HL-60/S4 treated with phorbol 12-myristate 13-acetate at 8.2 ng/mL for 4 days and 3 days (cell line): ENCODE data around the gene C2orf74.
"Not testable (repeated sequence)": the region's sequence is repeated elsewhere in the genome, so short reads cannot be mapped to it uniquely, and the experiment has no call there.

ENCODE experiments used
- in situ Hi-C: fragments of 300-500 bp; cut with MboI; formaldehyde crosslinking; loops from 2 replicates; pipeline ENCODE4 v1.15.0; 2022; ENCODE audit warnings: low sequenced_read_pairs

Gene C2orf74

DNA sequence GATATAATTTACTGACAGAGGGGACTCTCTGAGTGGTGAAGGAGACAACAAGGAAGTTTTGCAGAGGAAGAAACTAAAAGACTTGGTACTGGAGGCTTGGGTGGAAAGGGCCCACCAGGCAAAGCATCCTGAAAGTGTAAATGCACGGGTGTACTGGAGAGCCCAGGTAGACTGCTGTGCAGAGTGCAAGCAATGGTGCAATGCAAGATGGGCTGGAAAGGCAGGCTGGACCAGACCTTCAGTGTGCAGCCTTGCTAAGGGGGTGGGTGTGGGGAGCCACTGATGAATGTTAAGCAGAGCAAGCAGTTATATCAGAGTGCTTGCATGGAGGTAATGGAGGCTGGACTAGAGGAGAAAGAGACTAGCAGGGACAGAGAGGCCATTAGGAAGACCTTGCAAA, 10.7 kb downstream of the C2orf74 start:
- in situ Hi-C loops: no loop called here

DNA sequence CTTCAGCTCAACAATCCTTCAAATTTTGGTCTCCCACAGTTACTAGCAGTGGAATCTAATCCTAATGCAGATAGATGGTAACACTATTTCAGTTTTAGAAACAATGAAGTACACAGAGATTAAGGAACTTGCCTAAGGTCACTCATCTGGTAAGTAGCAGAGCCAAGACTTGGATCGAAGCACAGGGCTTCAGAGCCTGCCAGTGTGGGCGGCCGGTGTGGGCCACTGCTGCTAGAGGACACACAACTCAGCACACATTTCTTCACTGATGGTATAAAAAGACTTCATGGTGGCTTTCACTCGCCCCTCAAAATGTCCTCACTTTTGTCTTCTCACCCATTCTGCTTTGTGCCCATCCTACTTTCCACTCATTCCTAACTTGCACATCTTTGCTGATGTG, 11.1 kb downstream of the C2orf74 start:
- in situ Hi-C loops: no loop called here

DNA sequence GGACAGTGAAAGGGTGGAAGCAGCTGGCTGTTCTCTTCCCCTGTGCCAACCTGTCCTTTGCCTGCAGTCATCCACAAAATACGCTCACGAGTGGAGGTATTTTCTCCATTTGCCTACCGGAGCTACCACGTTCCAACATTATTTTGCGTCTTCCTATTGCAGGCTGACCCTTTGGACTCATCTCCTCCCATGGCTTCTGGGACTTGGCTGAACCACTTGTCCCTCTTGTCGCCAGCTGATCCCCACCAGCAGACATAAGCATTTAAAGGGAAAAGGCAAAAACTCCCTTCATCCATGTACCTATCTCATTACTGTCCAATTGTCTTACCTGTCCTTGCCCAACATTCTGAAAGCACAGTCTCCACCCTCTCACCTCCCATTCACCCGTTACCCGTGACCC, 13.0 kb downstream of the C2orf74 start:
- in situ Hi-C loops: no loop called here

DNA sequence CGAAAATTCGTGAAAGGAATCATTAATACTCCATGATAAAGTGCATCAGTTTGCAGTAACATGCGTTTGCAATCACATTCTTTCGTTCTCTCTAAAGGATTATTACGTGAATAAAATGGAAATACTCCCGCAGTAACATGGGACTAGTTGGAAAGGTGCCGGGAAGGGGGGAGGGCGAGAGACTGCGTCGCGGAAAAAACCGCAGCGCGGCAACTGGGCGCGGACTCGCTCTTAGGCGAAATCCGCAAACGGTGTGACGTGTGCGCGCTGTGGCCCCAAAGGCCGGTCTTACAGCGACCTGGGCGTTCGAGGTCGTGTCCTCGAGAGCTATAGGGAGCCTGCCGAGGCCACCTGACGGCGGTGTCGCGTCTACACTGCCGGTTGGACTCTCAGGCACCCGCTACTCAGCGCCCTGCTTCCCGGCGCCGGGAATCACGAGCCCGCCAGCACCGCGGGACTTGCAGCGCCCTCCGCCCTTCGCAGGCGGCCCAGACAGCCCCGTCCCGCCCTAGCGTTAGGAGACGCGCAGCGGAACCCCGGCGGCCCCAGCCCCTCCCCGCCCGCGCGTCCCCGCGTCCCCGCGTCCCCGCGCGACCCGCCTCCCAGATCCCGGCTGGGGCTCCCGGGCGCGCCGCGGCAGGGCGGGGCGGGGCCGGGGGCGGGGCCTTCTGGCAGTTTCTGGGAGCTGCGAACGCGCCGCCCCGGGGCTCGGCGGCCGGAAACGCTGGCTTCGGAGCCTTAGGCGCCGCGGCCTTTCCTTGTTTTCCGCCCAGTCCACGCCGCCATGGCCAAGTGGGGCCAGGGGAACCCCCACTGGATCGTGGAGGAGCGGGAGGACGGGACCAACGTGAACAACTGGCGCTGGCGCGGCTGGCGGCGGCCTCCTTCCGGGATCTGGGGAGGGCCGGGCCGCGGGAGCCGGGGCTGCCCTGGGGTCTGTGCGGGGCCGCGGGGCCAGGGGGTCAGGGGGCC, 15.1 kb downstream of the C2orf74 start:
- in situ Hi-C loops: no loop called here

DNA sequence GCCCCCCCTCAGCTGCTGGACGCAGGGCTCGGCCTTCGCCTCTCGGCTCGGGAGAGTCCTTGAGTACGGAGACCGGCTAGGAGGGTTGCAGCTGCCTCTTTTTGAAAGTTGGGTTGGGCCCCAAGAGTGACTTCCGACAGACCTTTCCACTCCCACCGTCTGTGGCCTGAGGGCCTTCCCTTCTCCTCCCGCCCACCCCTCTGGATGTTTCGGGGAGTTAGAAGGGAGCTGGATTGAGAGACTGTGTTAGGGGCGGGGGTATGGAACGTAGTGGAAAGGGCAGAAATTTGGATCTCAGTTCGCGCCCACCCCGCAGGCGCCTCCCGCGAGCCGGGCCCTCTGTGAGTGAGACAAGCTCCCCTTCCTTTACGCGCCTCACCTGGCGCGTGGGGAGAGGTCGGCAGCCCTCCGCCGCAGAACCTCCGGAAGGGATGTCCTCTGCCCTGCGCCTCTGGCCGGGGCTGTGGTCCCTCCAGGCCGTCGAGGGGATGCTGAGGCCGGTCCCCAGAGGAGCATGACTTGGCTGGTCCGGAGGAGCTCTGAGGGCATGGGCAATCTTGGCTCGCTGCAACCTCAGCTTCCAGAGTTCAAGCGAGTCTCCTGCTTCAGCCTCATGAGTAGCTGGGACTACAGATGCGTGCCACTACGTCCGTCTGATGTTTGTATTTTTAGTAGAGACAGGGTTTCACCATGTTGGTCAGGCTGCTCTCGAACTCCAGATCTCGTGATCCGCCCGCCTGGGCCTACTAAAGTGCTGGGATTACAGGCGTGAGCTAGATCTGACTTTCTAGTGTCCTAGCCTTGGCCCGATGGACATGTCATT, 15.9 kb downstream of the C2orf74 start:
- in situ Hi-C loops: no loop called here

DNA sequence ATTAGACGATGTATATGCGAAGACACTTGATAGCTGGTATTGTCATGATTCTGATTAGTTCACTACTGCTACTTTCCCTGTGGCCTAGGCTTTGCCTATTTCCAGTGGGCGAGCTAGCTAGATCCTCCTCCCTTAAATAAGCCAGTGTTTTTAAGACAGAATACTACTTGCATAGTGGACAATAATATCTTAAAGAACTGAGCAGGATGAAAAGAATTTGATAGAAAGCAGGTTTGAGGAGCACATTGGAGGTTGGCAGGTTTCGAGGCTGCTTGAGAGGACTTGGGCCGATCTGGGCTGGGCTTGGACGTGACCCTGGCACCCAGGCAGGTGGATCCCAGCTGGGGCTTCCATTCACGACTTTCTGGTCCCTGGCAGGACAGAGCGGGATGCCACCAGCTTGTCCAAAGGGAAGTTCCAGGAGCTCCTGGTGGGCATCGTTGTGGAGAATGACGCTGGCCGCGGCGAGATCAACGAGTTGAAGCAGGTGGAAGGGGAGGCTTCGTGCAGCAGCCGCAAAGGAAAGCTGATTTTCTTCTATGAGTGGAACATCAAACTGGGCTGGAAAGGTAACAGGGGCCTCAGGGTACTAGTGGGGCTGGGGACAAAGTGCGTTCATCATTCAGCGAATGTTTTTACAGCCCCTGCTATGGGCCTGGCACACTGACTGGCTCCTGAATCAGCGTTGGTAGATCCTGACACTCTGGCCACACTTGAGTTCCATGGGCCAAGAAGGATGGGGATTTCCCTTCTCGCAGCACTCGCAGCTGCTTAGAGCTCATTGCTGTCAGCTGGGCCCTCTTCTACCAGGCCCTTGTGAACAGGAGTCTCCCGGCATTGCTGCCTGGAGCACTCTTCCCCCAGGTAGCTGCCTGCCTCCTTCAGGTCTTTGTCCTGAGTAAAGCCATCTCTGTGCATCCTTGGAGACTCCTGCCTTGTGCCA, 16.9 kb downstream of the C2orf74 start:
- in situ Hi-C loops: no loop called here

DNA sequence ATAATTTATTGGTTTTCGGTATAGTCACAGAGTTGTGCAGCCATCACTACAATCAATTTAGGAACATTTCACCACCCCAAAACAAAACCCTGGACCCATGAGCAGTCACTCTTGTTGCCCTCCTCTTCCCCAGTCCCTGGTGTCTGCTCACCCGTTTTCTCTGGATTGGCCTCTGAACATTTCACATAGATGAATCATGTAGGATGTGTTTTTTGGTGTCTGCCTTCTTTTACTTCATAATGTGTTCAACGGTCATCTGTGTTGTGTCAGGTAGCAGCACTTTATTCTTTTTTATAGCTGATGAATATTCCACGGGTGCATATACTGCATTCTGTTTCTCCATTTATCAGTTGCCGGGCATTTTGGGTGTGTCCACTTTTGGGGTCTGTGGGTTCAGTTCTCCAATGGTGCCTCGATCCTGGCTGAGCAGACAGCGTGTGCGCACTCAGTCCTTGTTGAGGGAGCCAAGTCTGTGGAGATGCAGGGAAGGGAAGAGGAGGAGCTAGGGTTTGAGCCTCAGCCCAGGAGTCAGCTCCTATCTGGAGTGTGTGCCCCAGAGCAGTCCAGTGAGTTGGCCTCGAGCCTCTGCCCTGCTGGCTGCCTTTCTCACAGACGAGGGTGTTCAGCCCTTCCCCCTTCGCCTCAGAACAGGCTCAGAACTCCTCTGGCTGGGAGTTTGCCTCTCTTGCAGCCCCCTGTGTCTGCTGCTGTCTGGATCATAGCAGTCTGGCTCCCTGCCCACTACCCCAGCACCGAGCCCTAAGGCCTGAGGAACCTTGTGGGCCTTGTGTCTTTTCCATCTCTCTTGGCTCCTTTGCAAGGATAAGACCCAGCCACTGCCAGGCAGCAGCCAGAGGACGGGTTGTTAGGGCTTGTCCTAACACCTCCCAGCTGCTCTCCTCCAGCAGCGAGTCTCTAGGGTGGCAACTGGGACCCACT, 18.0 kb downstream of the C2orf74 start:
- in situ Hi-C loops: no loop called here

DNA sequence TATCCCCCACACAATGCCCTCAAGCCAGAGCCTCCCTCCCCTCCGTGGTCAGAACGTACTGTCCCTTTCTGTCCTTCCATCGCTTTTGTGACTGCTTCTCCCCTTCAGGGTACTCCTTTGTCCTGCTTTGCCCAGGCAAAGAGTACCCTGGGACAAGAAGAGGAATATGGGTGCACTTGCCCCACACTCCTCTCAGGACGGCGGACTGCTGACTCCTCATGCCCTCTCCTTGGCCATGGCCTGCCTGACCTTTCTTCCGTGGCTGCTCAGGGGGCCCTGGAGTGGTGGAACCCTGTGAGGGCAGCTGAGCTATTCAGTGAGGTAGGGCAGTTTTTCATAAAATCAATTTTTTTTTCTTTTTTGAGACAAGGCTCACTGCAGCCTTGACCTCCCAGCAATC, 18.7 kb downstream of the C2orf74 start:
- in situ Hi-C loops: no loop called here

DNA sequence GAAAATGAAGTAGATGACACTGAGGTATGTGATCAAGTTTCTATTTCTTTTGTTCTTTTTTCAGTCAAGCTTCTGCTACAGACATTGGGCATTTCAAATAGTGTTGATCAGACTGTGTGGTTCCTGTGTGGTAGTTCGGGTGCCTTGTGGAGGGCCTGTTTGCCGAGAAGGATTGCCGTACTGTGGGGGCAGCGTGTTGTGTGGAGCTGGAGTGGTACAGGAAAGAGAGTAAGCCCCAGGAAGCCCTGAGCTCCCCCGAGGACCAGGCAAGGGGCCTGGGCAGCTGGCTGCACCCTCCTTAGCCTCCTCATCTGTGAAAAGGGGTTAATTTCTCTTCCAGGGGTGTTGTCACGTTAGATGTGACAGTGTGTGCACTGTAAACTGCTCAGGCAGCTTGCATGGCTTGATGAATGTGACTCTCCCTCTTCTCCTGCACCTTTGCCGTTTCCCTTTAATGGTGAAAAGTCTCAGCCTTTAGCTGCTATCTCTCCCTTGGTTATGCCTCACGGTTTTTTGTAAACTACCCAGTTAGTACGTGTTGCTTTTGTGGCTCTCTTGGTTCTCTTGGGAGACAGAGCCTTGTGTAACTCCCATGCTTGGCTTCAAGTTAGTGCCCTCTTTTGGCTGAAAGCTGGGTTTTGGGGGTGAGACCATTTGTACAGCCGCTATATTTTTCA, 19.5 kb downstream of the C2orf74 start:
- in situ Hi-C loops: no loop called here

DNA sequence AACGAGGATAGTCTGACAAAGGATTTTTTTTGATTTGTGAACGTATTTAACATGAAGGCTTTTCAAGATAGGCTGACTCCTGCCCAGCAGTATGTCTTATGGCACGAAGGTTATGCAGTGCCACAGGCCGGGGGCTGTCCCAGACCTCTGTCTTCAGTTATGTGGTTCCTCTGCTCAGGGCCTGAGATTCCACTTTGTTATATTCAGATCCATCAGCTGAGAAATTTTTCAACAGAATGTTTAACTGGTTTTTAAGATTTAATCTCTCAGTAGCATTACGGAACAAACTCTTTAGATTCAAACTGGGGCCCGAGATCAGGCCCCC, 20.0 kb downstream of the C2orf74 start:
- in situ Hi-C loops: no loop called here

DNA sequence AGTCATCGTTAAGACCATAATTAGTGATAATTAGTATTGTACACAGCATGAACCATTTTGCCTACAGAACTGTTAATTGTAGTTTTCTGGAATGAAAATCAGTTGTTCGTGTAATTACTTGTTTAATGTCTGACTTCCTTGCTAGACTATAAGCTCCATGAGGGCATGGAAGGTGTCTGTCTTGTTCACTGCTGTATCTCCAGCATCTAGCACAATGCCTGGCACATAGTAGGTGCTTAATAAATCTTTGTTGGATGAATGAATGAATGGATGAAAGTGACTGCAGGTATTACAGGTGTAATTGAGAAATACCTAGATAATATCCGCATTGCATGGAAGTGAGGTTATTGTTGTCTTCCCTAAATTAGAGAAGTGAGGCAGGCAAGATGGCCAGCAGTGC, 21.8 kb downstream of the C2orf74 start:
- in situ Hi-C loops: no loop called here

DNA sequence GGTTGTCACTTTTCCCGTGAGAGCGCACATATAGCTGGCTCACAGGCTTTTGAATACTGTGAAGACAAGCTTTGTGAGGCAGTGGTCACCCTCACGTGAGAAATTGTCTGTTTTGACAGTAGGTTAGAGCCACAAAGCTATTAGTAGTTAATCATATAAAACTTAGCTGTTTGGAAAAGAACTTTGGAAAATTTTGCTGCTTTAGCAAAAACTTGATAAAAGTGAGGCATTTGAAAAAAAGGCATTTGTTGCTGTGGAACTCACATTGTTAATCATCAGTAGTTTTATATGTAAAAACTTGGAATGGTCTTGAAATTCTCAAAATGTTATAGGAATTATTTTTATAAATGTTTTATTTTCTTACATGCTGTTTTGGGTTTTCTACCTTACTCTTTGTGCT, 22.3 kb downstream of the C2orf74 start:
- in situ Hi-C loops: no loop called here

DNA sequence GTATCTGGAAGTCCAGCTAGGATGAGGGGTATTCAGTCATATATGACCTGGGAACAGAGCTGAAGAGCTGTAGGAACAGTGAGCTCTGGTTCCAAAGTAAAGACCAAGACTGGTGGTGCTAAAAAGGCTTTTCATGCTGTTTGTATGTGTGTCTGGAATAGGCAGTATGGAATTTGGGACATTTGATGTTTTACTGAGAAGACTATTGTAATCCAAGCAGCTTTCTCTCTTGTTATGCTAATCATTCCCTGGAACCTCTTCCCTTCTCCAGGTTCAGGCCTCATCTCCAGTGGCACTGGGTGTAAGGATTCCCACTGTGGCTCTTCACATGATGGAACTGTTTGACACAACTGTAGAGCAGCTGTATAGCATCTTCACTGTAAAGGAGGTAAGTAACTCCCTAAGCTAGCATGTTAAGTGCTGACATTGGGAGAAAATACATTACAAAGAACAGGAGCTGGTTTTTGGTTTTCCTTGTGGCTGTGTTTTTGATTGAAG, 23.3 kb downstream of the C2orf74 start:
- in situ Hi-C loops: no loop called here

DNA sequence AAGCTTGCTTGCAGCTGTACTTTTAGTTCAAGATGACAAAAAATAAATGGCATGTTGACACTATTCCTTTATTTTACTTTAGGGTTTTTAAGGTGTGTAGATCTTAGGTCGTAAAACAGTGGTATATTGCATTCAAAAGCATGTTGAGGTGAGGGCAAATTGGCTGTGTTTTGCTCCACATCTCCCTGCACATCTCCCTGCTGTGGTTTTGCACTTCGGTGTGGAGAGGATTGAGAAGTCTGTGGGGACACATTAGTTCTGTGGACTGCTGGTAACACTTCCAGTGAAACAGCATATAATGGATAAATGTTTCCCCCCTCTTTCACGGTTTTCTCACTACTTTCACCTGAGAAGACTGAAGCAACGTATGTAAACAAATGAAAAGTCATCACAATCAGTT, 25.1 kb downstream of the C2orf74 start:
- in situ Hi-C loops: no loop called here

DNA sequence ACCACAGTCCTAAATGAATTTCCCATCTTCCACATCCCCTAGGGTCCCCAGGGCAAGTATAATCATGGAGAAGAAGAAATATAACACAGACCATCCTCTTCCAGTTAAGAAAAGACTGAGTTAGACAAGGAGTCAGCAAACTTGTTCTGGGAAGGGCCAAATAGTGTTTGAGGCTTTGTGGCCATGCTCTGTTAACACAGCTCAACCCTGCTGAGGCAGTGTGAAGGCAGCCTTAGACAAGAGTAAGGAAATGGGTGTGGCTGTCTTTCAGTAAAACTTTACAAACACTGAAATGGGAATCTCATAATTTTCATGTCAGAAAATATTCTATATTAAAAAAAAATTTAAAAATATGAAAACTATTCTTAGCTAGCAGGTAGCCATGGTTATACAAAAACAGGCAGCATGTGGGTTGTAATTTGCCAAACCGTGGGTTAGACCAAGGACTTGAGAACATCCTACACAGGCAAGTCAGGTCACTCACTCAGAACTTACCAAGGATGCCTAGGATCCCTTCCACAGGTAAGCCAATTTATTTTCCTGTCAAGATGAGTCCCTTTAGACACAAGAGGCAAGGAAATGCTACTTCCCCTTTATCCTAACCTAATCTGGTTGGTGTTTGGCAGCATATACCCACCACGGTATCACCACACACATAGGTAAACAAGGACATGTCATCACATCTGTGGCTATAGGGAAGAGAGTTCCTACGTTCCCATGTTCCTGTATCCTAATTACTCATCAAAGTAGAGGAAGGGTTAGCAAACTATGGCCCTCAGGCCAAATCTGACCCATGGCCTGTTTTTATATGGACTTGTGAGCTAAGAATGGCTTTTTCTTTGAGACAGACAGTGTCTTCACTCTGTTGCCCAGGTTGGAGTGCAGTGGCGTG, 31.9 kb downstream of the C2orf74 start:
- in situ Hi-C loops: no loop called here

DNA sequence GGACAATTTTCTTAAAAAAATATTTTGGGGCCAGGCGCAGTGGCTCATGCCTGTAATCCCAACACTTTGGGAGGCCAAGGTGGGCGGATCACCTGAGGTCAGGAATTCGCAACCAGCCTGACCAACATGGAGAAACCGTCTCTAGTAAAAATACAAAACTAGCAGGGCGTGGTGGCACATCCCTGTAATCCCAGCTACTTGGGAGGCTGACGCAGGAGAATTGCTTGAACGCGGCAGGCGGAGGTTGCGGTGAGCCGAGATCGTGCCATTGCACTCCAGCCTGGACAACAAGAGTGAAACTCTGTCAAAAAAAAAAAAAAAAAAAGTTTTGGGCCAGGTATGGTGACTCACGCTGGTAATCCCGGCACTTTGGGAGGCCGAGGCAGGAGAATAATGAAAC, 32.7 kb downstream of the C2orf74 start:
- in situ Hi-C loops: not testable (repeated sequence)

DNA sequence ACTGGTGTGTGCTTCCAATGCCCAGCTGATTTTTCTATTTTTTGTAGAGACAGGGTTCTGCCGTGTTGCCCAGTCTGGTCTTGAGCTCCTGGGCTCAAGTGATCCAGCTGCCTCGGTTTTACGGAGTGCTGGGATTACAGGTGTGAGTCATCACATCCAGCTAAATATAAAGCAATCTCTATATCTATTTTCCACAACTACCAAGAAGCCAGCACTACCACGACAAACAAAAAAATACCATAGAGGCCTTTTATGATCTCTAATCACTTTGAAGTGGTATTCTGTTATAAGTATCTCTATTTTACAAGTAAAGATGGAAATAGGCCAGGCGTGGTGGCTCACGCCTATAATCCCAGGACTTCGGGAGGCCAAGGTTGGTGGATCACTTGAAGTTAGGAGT, 34.7 kb downstream of the C2orf74 start:
- in situ Hi-C loops: no loop called here

DNA sequence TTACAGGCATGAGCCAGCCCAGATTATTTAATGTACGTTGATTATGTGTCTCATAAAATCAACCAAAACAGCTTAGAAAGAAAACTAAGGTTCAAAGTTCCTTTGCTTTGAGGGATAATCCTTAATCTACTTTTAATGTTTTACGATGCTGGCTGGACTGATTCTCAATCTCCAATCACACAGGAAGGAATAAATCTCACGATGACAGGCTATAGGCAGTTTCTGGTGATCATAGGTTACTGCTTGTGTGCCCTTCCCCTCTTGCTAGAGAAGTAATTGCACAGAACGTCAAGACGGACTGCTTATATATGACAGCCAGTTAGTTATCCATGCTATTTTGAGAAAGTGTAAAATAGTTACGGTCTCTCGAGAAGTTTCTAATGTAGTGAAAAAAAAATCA, 43.1 kb downstream of the C2orf74 start:
- in situ Hi-C loops: no loop called here
